ENCODE data around the gene PPP1R27. TPM values are rescaled to one million over a fixed set of nuclear protein-coding genes. Genes with fewer than 3 reads are reported as not detected.

PPP1R27 gene
- total RNA-seq, 1 donor = not detected

GRCh38 chr17:81813861-81814683 lies 20.8 kb downstream of the PPP1R27 start:
- Histone ChIP-seq H4K20me1 (ENCODE audit: insufficient read depth, low read length) (no peaks in the 10 kb centered on the region), H2AFZ (ENCODE audit: low read length) (no peak overlapping the region), H3K36me3 (ENCODE audit: insufficient read depth, low read length) (no peaks in the 10 kb centered on the region), H3K79me2 (ENCODE audit: insufficient read depth, low read length) (no peaks in the 10 kb centered on the region), H3K27me3 (ENCODE audit: insufficient read depth, low read length) (peaks cover 6% of the 10 kb centered on the region), H3K4me2 (ENCODE audit: insufficient read depth, low read length) (no peak overlapping the region), H3K4me3 (ENCODE audit: insufficient read depth, low read length) (no peak overlapping the region), H3K4me1 (ENCODE audit: insufficient read depth, low read length) (no peaks in the 10 kb centered on the region), H3K9me3 (ENCODE audit: low read depth, low read length) (no peaks in the 10 kb centered on the region), H3K27ac (ENCODE audit: low read depth, low read length) (no peak overlapping the region)
- no peak for DNase-seq (ENCODE audit: insufficient read length, low spot score, missing footprints)
- no peak for TF ChIP-seq CTCF (IDR thresholded peaks at IDR 0.05; ENCODE audit: extremely low read depth, low read depth, low read length)

- Histone ChIP-seq H3K9me3 (ENCODE audit: low read depth, low read length) (no peaks in the 10 kb centered on the region), H2AFZ (ENCODE audit: low read length) (no peak overlapping the region), H3K4me2 (ENCODE audit: insufficient read depth, low read length) (no peak overlapping the region), H3K27me3 (ENCODE audit: insufficient read depth, low read length) (peaks cover 9% of the 10 kb centered on the region), H3K4me1 (ENCODE audit: insufficient read depth, low read length) (no peaks in the 10 kb centered on the region), H3K27ac (ENCODE audit: low read depth, low read length) (no peak overlapping the region), H3K4me3 (ENCODE audit: insufficient read depth, low read length) (no peak overlapping the region), H3K36me3 (ENCODE audit: insufficient read depth, low read length) (no peaks in the 10 kb centered on the region), H3K79me2 (ENCODE audit: insufficient read depth, low read length) (no peaks in the 10 kb centered on the region), H4K20me1 (ENCODE audit: insufficient read depth, low read length) (no peaks in the 10 kb centered on the region)
- no peak for TF ChIP-seq CTCF (IDR thresholded peaks at IDR 0.05; ENCODE audit: extremely low read depth, low read depth, low read length)
- no peak for DNase-seq (ENCODE audit: insufficient read length, low spot score, missing footprints)
Measured at GRCh38 chr17:81813371-81813684, 21.5 kb downstream of the PPP1R27 start.

- no peak for TF ChIP-seq CTCF (IDR thresholded peaks at IDR 0.05; ENCODE audit: extremely low read depth, low read depth, low read length)
- Histone ChIP-seq H4K20me1 (ENCODE audit: insufficient read depth, low read length) (no peaks in the 10 kb centered on the region), H3K4me1 (ENCODE audit: insufficient read depth, low read length) (no peaks in the 10 kb centered on the region), H3K36me3 (ENCODE audit: insufficient read depth, low read length) (no peaks in the 10 kb centered on the region), H2AFZ (ENCODE audit: low read length) (no peak overlapping the region), H3K4me3 (ENCODE audit: insufficient read depth, low read length) (no peak overlapping the region), H3K27me3 (ENCODE audit: insufficient read depth, low read length) (peaks cover 12% of the 10 kb centered on the region), H3K27ac (ENCODE audit: low read depth, low read length) (no peak overlapping the region), H3K4me2 (ENCODE audit: insufficient read depth, low read length) (no peak overlapping the region), H3K79me2 (ENCODE audit: insufficient read depth, low read length) (no peaks in the 10 kb centered on the region), H3K9me3 (ENCODE audit: low read depth, low read length) (no peaks in the 10 kb centered on the region)
- no peak for DNase-seq (ENCODE audit: insufficient read length, low spot score, missing footprints)
Measured at GRCh38 chr17:81812571-81813370, 22.1 kb downstream of the PPP1R27 start.

Measured in osteoblast (primary cell).